Articular chondrocyte of knee joint (primary cell): ENCODE data around the gene DESI1. TPM values are rescaled to one million over a fixed set of nuclear protein-coding genes. Genes with fewer than 3 reads are reported as not detected.

Experiments used
- small RNA-seq: library from RNA; depleted of rRNA; stranded (forward); fragments of <200 nt; gene quantifications from one replicate; pipeline ENCODE3, GENCODE V24; 2012
- total RNA-seq: library from RNA; depleted of rRNA; stranded (reverse); fragments of >200 nt; gene quantifications from 2 replicates; pipeline ENCODE4 v1.2.3, GENCODE V29; 2012

Gene DESI1
- total RNA-seq = 22.1 and 22.5 TPM in 2 replicates

GRCh38 chr22:41620589-41621098, at the start of gene DESI1:
Gene DESI1 (minus strand): TSS chr22:41621043. CDS start chr22:41620839, 204 bp downstream.

GRCh38 chr22:41621099-41621910, 462 bp upstream of the DESI1 start, which contains the start of gene XRCC6:
Gene XRCC6 (plus strand): TSS chr22:41621295. CDS start chr22:41622005, 710 bp downstream.

GRCh38 chr22:41589391-41590241, 31.2 kb downstream of the DESI1 start, which contains the start of gene PMM1:
Gene PMM1 (minus strand): TSS chr22:41589840. CDS start chr22:41589805, 35 bp downstream.

Small RNAs within 50 kb of the gene (small RNA-seq; reads per million reads assigned to genes)
- gene RF00019 = not detected

Other genes with a start within 250 kb of the DESI1 start
- 9.5 and 10.6 TPM in 2 replicates for gene TEF, start 239.1 kb downstream of the DESI1 start, total RNA-seq
- 31.6 and 35.6 TPM in 2 replicates for gene TOB2, start 174.2 kb downstream of the DESI1 start, total RNA-seq
- gene PHF5A, start 152.4 kb downstream of the DESI1 start, total RNA-seq = 31.3 and 33.6 TPM in 2 replicates
- 46.8 and 52.7 TPM in 2 replicates for gene ACO2, start 151.9 kb downstream of the DESI1 start, total RNA-seq
- gene POLR3H, start 76.6 kb downstream of the DESI1 start, total RNA-seq = 19.1 and 21.7 TPM in 2 replicates
- 0.91 and 1.8 TPM in 2 replicates for gene CSDC2, start 60.0 kb downstream of the DESI1 start, total RNA-seq
- 21.0 and 26.8 TPM in 2 replicates for gene PMM1, start 31.2 kb downstream of the DESI1 start, total RNA-seq
- gene XRCC6, start 252 bp upstream of the DESI1 start, total RNA-seq = 280 and 286 TPM in 2 replicates
- 55.6 and 60.0 TPM in 2 replicates for gene SNU13, start 67.8 kb upstream of the DESI1 start, total RNA-seq
- 2.5 and 3.2 TPM in 2 replicates for gene MEI1, start 78.5 kb upstream of the DESI1 start, total RNA-seq
- gene CCDC134, start 179.6 kb upstream of the DESI1 start, total RNA-seq = 8.2 and 8.8 TPM in 2 replicates
- gene SREBF2, start 212.1 kb upstream of the DESI1 start, total RNA-seq = 47.1 and 51.2 TPM in 2 replicates